Subcutaneous abdominal adipose tissue (tissue), 5 donors: Measurements from ENCODE around the gene CYTH1.

ENCODE experiments used
- H3K27ac ChIP-seq: one replicate; pipeline ENCODE4 v1.7.0; 2013; ENCODE audit warnings: low read depth, mild to moderate bottlenecking, inconsistent platforms, low read length, moderate library complexity
- H3K27me3 ChIP-seq, 5 donors: one replicate each; pipeline ENCODE4 v1.7.0; 2013; ENCODE audit warnings: low read length in 5 of 5, inconsistent platforms in 1 of 5; ENCODE audit not compliant: control insufficient read depth in 5 of 5, insufficient read depth in 4 of 5
- H3K36me3 ChIP-seq, 5 donors: one replicate each; pipeline ENCODE4 v1.7.0; 2013; ENCODE audit warnings: low read length in 5 of 5; ENCODE audit not compliant: control insufficient read depth in 5 of 5, insufficient read depth in 5 of 5
- H3K4me1 ChIP-seq, 5 donors: one replicate each; pipeline ENCODE4 v1.7.0; 2013; ENCODE audit warnings: low read length in 5 of 5, mild to moderate bottlenecking in 3 of 5, moderate library complexity in 1 of 5; ENCODE audit not compliant: control insufficient read depth in 5 of 5, insufficient read depth in 5 of 5
- H3K4me3 ChIP-seq, 5 donors: one replicate each; pipeline ENCODE4 v1.7.0; 2013; ENCODE audit warnings: low read length in 5 of 5, low read depth in 1 of 5
- H3K9ac ChIP-seq, 5 donors: one replicate each; pipeline ENCODE4 v1.7.0; 2013; ENCODE audit warnings: low read length in 5 of 5, mild to moderate bottlenecking in 4 of 5, moderate library complexity in 3 of 5
- H3K9me3 ChIP-seq, 5 donors: one replicate each; pipeline ENCODE4 v1.7.0; 2013; ENCODE audit warnings: low read length in 5 of 5; ENCODE audit not compliant: control insufficient read depth in 5 of 5
- donor health status: healthy.
- donor health status: healthy.
- donor health status: healthy.
- donor health status: healthy.
- donor health status: healthy.

Gene CYTH1

GRCh38 chr17:78664476-78665386, 117.3 kb downstream of the CYTH1 start:
- H3K27me3 ChIP-seq = no peaks in the 10 kb centered on the region
- no peak overlapping the region for H3K27ac ChIP-seq
- H3K36me3 ChIP-seq = peaks cover 0 to 3% (median 0%) of the 10 kb centered on the region in 5 donors
- H3K4me1 ChIP-seq = peaks cover 5 to 29% (median 24%) of the 10 kb centered on the region in 5 donors
- H3K4me3 ChIP-seq = no peak overlapping the region
- no peak overlapping the region for H3K9ac ChIP-seq
- H3K9me3 ChIP-seq = no peaks in the 10 kb centered on the region

GRCh38 chr17:78661093-78661770, 120.8 kb downstream of the CYTH1 start:
- Histone ChIP-seq H3K4me1 (peaks cover 3 to 19% (median 17%) of the 10 kb centered on the region in 5 donors), H3K36me3 (no peaks in the 10 kb centered on the region), H3K27me3 (peaks cover 0 to 5% (median 0%) of the 10 kb centered on the region in 5 donors), H3K9ac (no peak overlapping the region), H3K9me3 (no peaks in the 10 kb centered on the region), H3K27ac (no peak overlapping the region), H3K4me3 (no peak overlapping the region)

DNA sequence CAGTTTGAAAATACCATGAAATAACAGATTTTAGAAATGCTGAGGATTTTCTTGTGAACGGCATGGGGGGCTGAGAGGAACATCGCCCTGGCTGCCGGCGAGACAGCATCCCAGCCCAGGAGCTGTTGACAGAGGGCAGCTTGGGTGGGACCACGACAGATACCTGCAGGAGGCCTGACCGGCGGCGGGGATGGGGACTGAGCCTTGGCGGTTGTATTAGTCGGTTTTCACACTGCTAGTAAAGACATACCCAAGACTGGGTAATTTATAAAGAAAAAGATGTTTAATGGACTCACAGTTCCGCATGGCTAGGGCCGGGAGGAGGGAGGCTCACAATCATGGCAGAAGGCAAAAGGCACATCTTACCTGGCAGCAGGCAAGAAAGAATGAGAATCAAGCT, 122.5 kb downstream of the CYTH1 start:
- Histone ChIP-seq H3K27me3 (peaks cover 0 to 5% (median 0%) of the 10 kb centered on the region in 5 donors), H3K4me1 (peaks cover 0 to 3% (median under 1%) of the 10 kb centered on the region in 5 donors), H3K36me3 (no peaks in the 10 kb centered on the region), H3K9ac (no peak overlapping the region), H3K27ac (no peak overlapping the region), H3K4me3 (no peak overlapping the region), H3K9me3 (no peaks in the 10 kb centered on the region)

DNA sequence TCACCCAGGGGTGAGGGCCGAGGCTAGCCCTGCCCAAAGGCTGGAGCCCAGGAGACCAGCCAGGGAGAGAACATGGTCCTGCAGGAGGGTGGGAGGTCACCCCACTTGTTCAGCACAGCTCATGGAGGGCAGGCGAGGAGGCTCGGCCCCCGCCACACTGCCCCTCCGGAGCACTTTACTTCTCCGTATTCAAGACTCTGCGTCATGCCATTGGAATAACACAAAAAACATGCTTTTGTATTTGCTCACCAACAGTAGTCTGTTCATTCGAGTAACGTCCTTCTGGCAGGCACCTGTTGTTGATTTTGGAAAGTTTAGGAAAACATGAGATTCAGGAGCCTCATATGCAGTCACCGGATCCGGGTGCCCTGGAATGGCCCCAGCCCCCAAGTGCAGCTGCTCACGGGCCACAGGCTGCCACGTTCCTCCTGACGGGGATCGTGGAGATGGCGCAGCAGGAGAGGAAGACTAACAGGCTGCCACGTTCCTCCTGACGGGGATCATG, 123.7 kb downstream of the CYTH1 start:
- Histone ChIP-seq H3K9ac (no peak overlapping the region), H3K27me3 (peaks cover 0 to 5% (median 0%) of the 10 kb centered on the region in 5 donors), H3K27ac (no peak overlapping the region), H3K4me3 (no peak overlapping the region), H3K9me3 (no peaks in the 10 kb centered on the region), H3K36me3 (no peaks in the 10 kb centered on the region), H3K4me1 (peaks cover 0 to 6% (median 0%) of the 10 kb centered on the region in 5 donors)

DNA sequence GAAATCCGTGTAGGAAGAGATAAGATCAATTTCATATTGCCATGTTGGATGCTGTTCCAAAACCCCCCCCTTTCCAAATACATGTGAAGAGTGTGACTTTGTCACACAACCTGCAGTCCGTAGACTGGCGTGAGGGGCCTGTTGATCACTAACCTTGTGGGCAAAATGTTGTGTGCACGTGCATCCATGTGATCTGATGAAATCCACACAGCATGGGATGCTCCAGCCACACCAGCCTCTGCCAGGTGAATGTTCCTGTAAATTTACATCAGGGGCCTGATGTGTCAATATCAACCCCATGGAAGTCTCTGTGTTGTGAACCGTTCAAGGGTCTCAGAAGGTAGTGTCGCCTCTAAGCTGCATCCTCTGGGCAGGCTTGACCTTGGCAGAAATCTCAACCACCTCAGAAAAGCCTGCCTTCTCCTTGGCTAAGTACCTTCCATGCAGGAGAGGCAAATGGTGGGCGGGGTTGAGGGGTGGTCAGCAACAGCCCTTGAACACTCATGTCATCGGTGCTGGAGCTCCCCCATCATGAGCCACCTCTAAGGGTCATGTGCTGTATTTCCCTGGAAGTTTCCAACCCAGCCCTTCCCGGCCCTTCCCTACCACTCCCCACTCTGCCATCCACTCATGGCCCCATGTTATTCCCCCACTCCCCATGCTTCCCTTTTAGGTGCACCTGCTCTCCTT, 126.7 kb downstream of the CYTH1 start:
- no peaks in the 10 kb centered on the region for H3K36me3 ChIP-seq
- H3K27ac ChIP-seq = no peak overlapping the region
- H3K9ac ChIP-seq = no peak overlapping the region
- H3K4me3 ChIP-seq = no peak overlapping the region
- H3K4me1 ChIP-seq = peaks cover 0 to 6% (median 0%) of the 10 kb centered on the region in 5 donors
- H3K9me3 ChIP-seq = no peaks in the 10 kb centered on the region
- peaks cover 0 to 5% (median 0%) of the 10 kb centered on the region in 5 donors for H3K27me3 ChIP-seq

GRCh38 chr17:78654325-78654724, 127.7 kb downstream of the CYTH1 start:
- Histone ChIP-seq H3K4me3 (no peak overlapping the region), H3K36me3 (no peaks in the 10 kb centered on the region), H3K4me1 (peaks cover 0 to 6% (median 0%) of the 10 kb centered on the region in 5 donors), H3K9me3 (no peaks in the 10 kb centered on the region), H3K27me3 (peaks cover 0 to 5% (median 0%) of the 10 kb centered on the region in 5 donors), H3K27ac (no peak overlapping the region), H3K9ac (no peak overlapping the region)

DNA sequence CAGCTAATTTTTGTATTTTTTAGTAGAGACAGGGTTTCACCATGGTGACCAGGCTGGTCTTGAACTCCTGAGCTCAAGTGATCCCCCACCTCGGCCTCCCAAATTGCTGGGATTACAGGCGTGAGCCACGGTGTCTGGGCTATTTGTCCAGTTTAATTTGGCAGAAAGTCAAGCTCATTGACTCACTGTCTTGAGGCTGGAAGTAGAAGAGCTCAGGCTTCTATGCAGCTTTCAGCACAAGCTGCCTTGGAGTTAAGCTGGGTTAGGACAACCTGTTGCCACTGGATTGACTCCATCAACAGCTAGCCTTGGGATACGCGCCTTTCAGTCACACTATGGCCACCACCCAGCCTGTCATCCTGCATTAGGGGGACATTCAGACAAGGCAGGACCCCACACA, 128.7 kb downstream of the CYTH1 start:
- Histone ChIP-seq H3K27ac (no peak overlapping the region), H3K36me3 (no peaks in the 10 kb centered on the region), H3K4me3 (no peak overlapping the region), H3K4me1 (peaks cover 0 to 6% (median 0%) of the 10 kb centered on the region in 5 donors), H3K9ac (no peak overlapping the region), H3K9me3 (peaks cover 0 to under 1% (median 0%) of the 10 kb centered on the region in 5 donors), H3K27me3 (peaks cover 0 to 3% (median 0%) of the 10 kb centered on the region in 5 donors)

GRCh38 chr17:78652913-78653312, 129.2 kb downstream of the CYTH1 start:
- no peaks in the 10 kb centered on the region for H3K36me3 ChIP-seq
- H3K27me3 ChIP-seq = peaks cover 0 to 2% (median 0%) of the 10 kb centered on the region in 5 donors
- H3K4me3 ChIP-seq = no peak overlapping the region
- H3K27ac ChIP-seq = no peak overlapping the region
- peaks cover 0 to 6% (median 0%) of the 10 kb centered on the region in 5 donors for H3K4me1 ChIP-seq
- H3K9me3 ChIP-seq = peaks cover 0 to 3% (median 0%) of the 10 kb centered on the region in 5 donors
- H3K9ac ChIP-seq = no peak overlapping the region

GRCh38 chr17:78652024-78652423, 130.0 kb downstream of the CYTH1 start:
- peaks cover 0 to 3% (median 0%) of the 10 kb centered on the region in 5 donors for H3K9me3 ChIP-seq
- H3K4me1 ChIP-seq = peaks cover 0 to 6% (median 0%) of the 10 kb centered on the region in 5 donors
- no peak overlapping the region for H3K4me3 ChIP-seq
- H3K27me3 ChIP-seq = no peaks in the 10 kb centered on the region
- H3K27ac ChIP-seq = no peak overlapping the region
- H3K36me3 ChIP-seq = no peaks in the 10 kb centered on the region
- no peak overlapping the region for H3K9ac ChIP-seq
